Endothelial cell of umbilical vein (primary cell): ENCODE measurements around the gene SPECC1L.
"Not testable (repeated sequence)": the region's sequence is repeated elsewhere in the genome, so short reads cannot be mapped to it uniquely, and the experiment has no call there.

Source experiments
- EZH2 ChIP-seq: IDR thresholded peaks from 2 replicates; pipeline ENCODE4 v1.6.1; 2012; ENCODE audit warnings: borderline replicate concordance, low read depth, mild to moderate bottlenecking, moderate library complexity, low read length, inconsistent platforms; ENCODE audit not compliant: severe bottlenecking
- FOS ChIP-seq: IDR thresholded peaks from 2 replicates; pipeline ENCODE4 v1.6.1; 2011; ENCODE audit warnings: mild to moderate bottlenecking, low read length, moderate library complexity, borderline replicate concordance; ENCODE audit not compliant: insufficient read depth
- JUN ChIP-seq: IDR thresholded peaks from 2 replicates; pipeline ENCODE4 v1.6.1; 2011; ENCODE audit warnings: borderline replicate concordance, low read depth; ENCODE audit not compliant: insufficient read length, insufficient read depth
- MAX ChIP-seq: IDR thresholded peaks from 2 replicates; pipeline ENCODE4 v1.6.1; 2011; ENCODE audit not compliant: insufficient read depth, insufficient read length
- MYC ChIP-seq: IDR thresholded peaks from one replicate; pipeline ENCODE4 v1.6.1; 2011; ENCODE audit warnings: mild to moderate bottlenecking, low read depth, low read length
- POLR2A ChIP-seq: IDR thresholded peaks from 2 replicates; pipeline ENCODE4 v1.6.1; 2012; ENCODE audit warnings: low read depth, mild to moderate bottlenecking, control low read depth, low read length
- POLR2AphosphoS5 ChIP-seq: IDR thresholded peaks from 2 replicates; pipeline ENCODE4 v1.6.1; 2012; ENCODE audit warnings: low read depth, mild to moderate bottlenecking, control low read depth, low read length, moderate library complexity; ENCODE audit not compliant: insufficient read depth
- TF ChIP-seq, protein P1 (sequence below), 2 donors: IDR thresholded peaks; 1 replicate in 1 of 2; 2 replicates in 1 of 2; pipeline ENCODE4 v1.5.1; 2011; ENCODE audit warnings: low read length in 2 of 2, mild to moderate bottlenecking in 2 of 2, moderate library complexity in 2 of 2, control low read depth in 1 of 2, inconsistent platforms in 1 of 2, low read depth in 1 of 2; ENCODE audit not compliant: insufficient read depth in 1 of 2; ENCODE audit errors: extremely low read depth in 1 of 2

DNA sequence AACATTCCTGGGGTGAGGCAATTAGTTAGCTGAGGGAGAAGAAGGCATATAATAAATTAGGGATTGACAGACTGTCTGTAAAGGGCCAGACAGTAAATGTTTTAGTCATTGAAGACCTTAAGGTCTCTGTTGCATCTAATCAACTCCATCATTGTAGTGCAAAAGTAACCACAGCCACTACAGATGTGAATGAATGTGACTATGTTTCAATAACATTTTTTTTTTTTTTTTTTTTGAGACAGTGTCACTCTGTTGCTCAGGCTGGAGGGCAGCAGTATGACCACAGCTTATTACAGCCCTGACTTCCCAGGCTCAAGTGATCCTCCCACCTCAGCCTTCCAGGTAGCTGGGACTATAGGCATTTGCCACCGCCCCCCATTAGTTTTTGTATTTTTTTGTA, 9.7 kb downstream of the SPECC1L start:
- TF ChIP-seq, protein P1, sequence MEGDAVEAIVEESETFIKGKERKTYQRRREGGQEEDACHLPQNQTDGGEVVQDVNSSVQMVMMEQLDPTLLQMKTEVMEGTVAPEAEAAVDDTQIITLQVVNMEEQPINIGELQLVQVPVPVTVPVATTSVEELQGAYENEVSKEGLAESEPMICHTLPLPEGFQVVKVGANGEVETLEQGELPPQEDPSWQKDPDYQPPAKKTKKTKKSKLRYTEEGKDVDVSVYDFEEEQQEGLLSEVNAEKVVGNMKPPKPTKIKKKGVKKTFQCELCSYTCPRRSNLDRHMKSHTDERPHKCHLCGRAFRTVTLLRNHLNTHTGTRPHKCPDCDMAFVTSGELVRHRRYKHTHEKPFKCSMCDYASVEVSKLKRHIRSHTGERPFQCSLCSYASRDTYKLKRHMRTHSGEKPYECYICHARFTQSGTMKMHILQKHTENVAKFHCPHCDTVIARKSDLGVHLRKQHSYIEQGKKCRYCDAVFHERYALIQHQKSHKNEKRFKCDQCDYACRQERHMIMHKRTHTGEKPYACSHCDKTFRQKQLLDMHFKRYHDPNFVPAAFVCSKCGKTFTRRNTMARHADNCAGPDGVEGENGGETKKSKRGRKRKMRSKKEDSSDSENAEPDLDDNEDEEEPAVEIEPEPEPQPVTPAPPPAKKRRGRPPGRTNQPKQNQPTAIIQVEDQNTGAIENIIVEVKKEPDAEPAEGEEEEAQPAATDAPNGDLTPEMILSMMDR (IDR thresholded peaks at IDR 0.05; ENCODE audit: extremely low read depth in 1 of 2, insufficient read depth in 1 of 2, low read depth in 1 of 2, low read length in 2 of 2): not testable (repeated sequence)
- not testable (repeated sequence) for TF ChIP-seq POLR2A, EZH2, POLR2AphosphoS5, MAX, JUN, MYC, FOS
